T47D (cell line): ENCODE results near the gene ADAMTS2.

ENCODE experiments used
- DNase-seq, 2 experiments: peaks; one replicate each; pipeline versions ENCODE4 v3.0.0 to v3.0.0-alpha.2; 2011 to 2012; ENCODE audit warnings: low read depth in 1 of 2, low spot score in 1 of 2
- JUND ChIP-seq: IDR thresholded peaks from 2 replicates; pipeline ENCODE4 v1.6.1; 2012; ENCODE audit warnings: low read depth
- in situ Hi-C: cut with HindIII; loops from 2 replicates; pipeline ENCODE4 v1.10.0; 2016; ENCODE audit warnings: low sequenced_read_pairs, low pct_unique_long_range_greater_than_20kb

The ADAMTS2 gene

GRCh38 chr5:179203248-179203647, 142.0 kb downstream of the ADAMTS2 start:
- TF ChIP-seq JUND, result no peak
- DNase-seq, result no peak
- in situ Hi-C loops, result no loop called here

- in situ Hi-C loops, result no loop called here
- TF ChIP-seq JUND, result no peak
- no peak for DNase-seq
Observed at GRCh38 chr5:179201986-179202385, 143.3 kb downstream of the ADAMTS2 start.

GRCh38 chr5:179199246-179199645, 146.0 kb downstream of the ADAMTS2 start:
- no peak for DNase-seq
- no peak for TF ChIP-seq JUND
- in situ Hi-C loops, result no loop called here

GRCh38 chr5:179198825-179199224, 146.4 kb downstream of the ADAMTS2 start:
- no peak for DNase-seq
- in situ Hi-C loops, result no loop called here
- no peak for TF ChIP-seq JUND

GRCh38 chr5:179196405-179197079, 148.7 kb downstream of the ADAMTS2 start:
- no peak for TF ChIP-seq JUND
- DNase-seq, result no peak
- in situ Hi-C loops, result no loop called here

GRCh38 chr5:179195561-179196404, 149.5 kb downstream of the ADAMTS2 start:
- in situ Hi-C loops, result no loop called here
- no peak for DNase-seq
- TF ChIP-seq JUND, result no peak

- no peak for DNase-seq
- in situ Hi-C loops, result no loop called here
- TF ChIP-seq JUND, result no peak
Observed at GRCh38 chr5:179194941-179195381, 150.3 kb downstream of the ADAMTS2 start.

GRCh38 chr5:179194201-179194910, 150.9 kb downstream of the ADAMTS2 start:
- no peak for DNase-seq
- in situ Hi-C loops, result no loop called here
- TF ChIP-seq JUND, result no peak

GRCh38 chr5:179193746-179194145, 151.5 kb downstream of the ADAMTS2 start:
- DNase-seq, result no peak
- TF ChIP-seq JUND, result no peak
- in situ Hi-C loops, result no loop called here

- no peak for TF ChIP-seq JUND
- no peak for DNase-seq
- in situ Hi-C loops, result no loop called here
Observed at GRCh38 chr5:179192891-179193470, 152.3 kb downstream of the ADAMTS2 start.

- in situ Hi-C loops, result no loop called here
- TF ChIP-seq JUND, result no peak
- DNase-seq, result no peak
Observed at GRCh38 chr5:179192185-179192890, 152.9 kb downstream of the ADAMTS2 start.
